Endothelial cell of umbilical vein (primary cell): ENCODE results near the gene ARHGAP42. TPM values are rescaled to one million over a fixed set of nuclear protein-coding genes. Genes with fewer than 3 reads are reported as not detected.

Experiments used
- BruUV-seq: library from RNA; stranded (reverse); fragments of 400-500 nt; replicated peaks from 2 replicates; lab custom pipeline; 2021; lab: Mats Ljungman, UMichigan
- CTCF ChIA-PET: fragments of 300-600, 350-600 bp; sonication (Branson Sonifier 250); formaldehyde crosslinking; loops from one replicate; lab custom pipeline; 2021; ENCODE audit warnings: antibody characterized with exemption, inconsistent platforms; lab: Charles Lee
- POLR2A ChIA-PET: fragments of 300-600, 350-600 bp; sonication (Branson Sonifier 250); formaldehyde crosslinking; loops from one replicate; lab custom pipeline; 2021; ENCODE audit warnings: antibody characterized with exemption, inconsistent platforms; lab: Charles Lee
- DNase-seq: peaks from one replicate; pipeline ENCODE4 v3.0.0-alpha.2; 2011; ENCODE audit warnings: low read depth, low spot score
- FAIRE-seq: peaks from 2 replicates; lab custom pipeline; 2011; peaks lifted over from hg19 to GRCh38; lab: Jason Lieb, UNC
- H2AFZ ChIP-seq: 2 replicates; pipeline ENCODE4 v1.6.0; 2012; ENCODE audit warnings: low read depth, low read length, control low read depth, inconsistent platforms
- H3K27ac ChIP-seq: 2 replicates; pipeline ENCODE4 v1.5.1; 2011; ENCODE audit warnings: low read depth, mild to moderate bottlenecking, control low read depth, low read length, moderate library complexity; ENCODE audit not compliant: insufficient read depth
- H3K27me3 ChIP-seq, 2 experiments: 2 replicates each; pipeline versions ENCODE4 v1.6.0 to v1.6.1; 2011; ENCODE audit warnings: low read length in 2 of 2, mixed read lengths in 1 of 2; ENCODE audit not compliant: control insufficient read depth in 2 of 2, insufficient read depth in 2 of 2
- H3K36me3 ChIP-seq, 2 experiments: 2 replicates in 1 of 2; 3 replicates in 1 of 2; pipeline ENCODE4 v1.5.1; 2011; ENCODE audit warnings: low read length in 2 of 2, mild to moderate bottlenecking in 1 of 2, moderate library complexity in 1 of 2; ENCODE audit not compliant: control insufficient read depth in 2 of 2, insufficient read depth in 2 of 2; ENCODE audit errors: extremely low read depth in 1 of 2
- H3K4me1 ChIP-seq: 3 replicates; pipeline ENCODE4 v1.5.1; 2011; ENCODE audit warnings: mild to moderate bottlenecking, low read length; ENCODE audit not compliant: control insufficient read depth, insufficient read depth; ENCODE audit errors: extremely low read depth
- H3K4me2 ChIP-seq: 2 replicates; pipeline ENCODE4 v1.6.1; 2011; ENCODE audit warnings: low read length, control low read depth, mixed read lengths; ENCODE audit not compliant: insufficient read depth
- H3K4me3 ChIP-seq, 3 experiments: fragments of 200-600 bp in 1 of 3; sonication (generic), shearing (Covaris generic) in 1 of 3; replicated peaks in 1 of 3; 2 replicates each; pipeline ENCODE4 v1.5.1; 2011 to 2016; ENCODE audit warnings: control low read depth in 3 of 3, low read length in 3 of 3, mild to moderate bottlenecking in 2 of 3, inconsistent platforms in 1 of 3, low read depth in 1 of 3, moderate library complexity in 1 of 3; ENCODE audit not compliant: insufficient read depth in 1 of 3
- H3K79me2 ChIP-seq: 2 replicates; pipeline ENCODE4 v1.6.0; 2012; ENCODE audit warnings: low read length, inconsistent platforms; ENCODE audit not compliant: control insufficient read depth, insufficient read depth
- H3K9ac ChIP-seq: replicated peaks from 2 replicates; pipeline ENCODE3; 2011; ENCODE audit warnings: low read length, control low read depth; ENCODE audit not compliant: insufficient read depth; ENCODE audit errors: extremely low read depth
- H3K9me1 ChIP-seq: replicated peaks from 3 replicates; pipeline ENCODE4 v1.6.0; 2011; ENCODE audit warnings: mild to moderate bottlenecking, low read length; ENCODE audit not compliant: control insufficient read depth, insufficient read depth; ENCODE audit errors: extremely low read depth
- H3K9me3 ChIP-seq: replicated peaks from 2 replicates; pipeline ENCODE4 v1.5.1; 2012; ENCODE audit warnings: low read length, inconsistent platforms; ENCODE audit not compliant: control insufficient read depth, insufficient read depth
- H4K20me1 ChIP-seq: replicated peaks from 2 replicates; pipeline ENCODE3; 2011; ENCODE audit warnings: mild to moderate bottlenecking, low read length; ENCODE audit not compliant: control insufficient read depth, insufficient read depth; ENCODE audit errors: extremely low read depth
- EZH2 ChIP-seq: IDR thresholded peaks from 2 replicates; pipeline ENCODE4 v1.6.1; 2012; ENCODE audit warnings: borderline replicate concordance, low read depth, mild to moderate bottlenecking, moderate library complexity, low read length, inconsistent platforms; ENCODE audit not compliant: severe bottlenecking
- FOS ChIP-seq: IDR thresholded peaks from 2 replicates; pipeline ENCODE4 v1.6.1; 2011; ENCODE audit warnings: mild to moderate bottlenecking, low read length, moderate library complexity, borderline replicate concordance; ENCODE audit not compliant: insufficient read depth
- GATA2 ChIP-seq: IDR thresholded peaks from 2 replicates; pipeline ENCODE4 v1.7.0; 2011; ENCODE audit warnings: low read depth, mild to moderate bottlenecking, moderate library complexity, mixed read lengths, low read length; ENCODE audit not compliant: insufficient read length, insufficient read depth
- JUN ChIP-seq: IDR thresholded peaks from 2 replicates; pipeline ENCODE4 v1.6.1; 2011; ENCODE audit warnings: borderline replicate concordance, low read depth; ENCODE audit not compliant: insufficient read length, insufficient read depth
- MYC ChIP-seq: IDR thresholded peaks from one replicate; pipeline ENCODE4 v1.6.1; 2011; ENCODE audit warnings: mild to moderate bottlenecking, low read depth, low read length
- POLR2A ChIP-seq: IDR thresholded peaks from 2 replicates; pipeline ENCODE4 v1.6.1; 2012; ENCODE audit warnings: low read depth, mild to moderate bottlenecking, control low read depth, low read length
- POLR2AphosphoS5 ChIP-seq: IDR thresholded peaks from 2 replicates; pipeline ENCODE4 v1.6.1; 2012; ENCODE audit warnings: low read depth, mild to moderate bottlenecking, control low read depth, low read length, moderate library complexity; ENCODE audit not compliant: insufficient read depth
- dilution Hi-C: fragments of 300-500 bp; cut with MboI; formaldehyde crosslinking; loops from one replicate; pipeline ENCODE4 v1.15.0; 2019; ENCODE audit warnings: low sequenced_read_pairs; ENCODE audit not compliant: extremely low pct_ligation_motif_present
- intact Hi-C: fragments of 100-400 bp; cut with micrococcal nuclease; formaldehyde crosslinking; loops from one replicate; pipeline ENCODE4 v1.10.0; 2022
- polyA plus RNA-seq, 4 experiments: library from polyadenylated mRNA; depleted of rRNA in 3 of 4; stranded (reverse) in 3 of 4; unstranded in 1 of 4; fragments of >200 nt; gene quantifications; 2 replicates each; pipeline versions ENCODE4 v1.2.1 to v1.2.3, GENCODE V29; 2011 to 2012; ENCODE audit warnings: missing spikeins in 1 of 4
- total RNA-seq: library from RNA; stranded (reverse); gene quantifications from 2 replicates; pipeline ENCODE4 v1.2.3, GENCODE V29; 2021
- TF ChIP-seq, protein P1 (sequence below): IDR thresholded peaks from 2 replicates; pipeline ENCODE4 v1.6.1; 2011; ENCODE audit not compliant: insufficient read depth, insufficient read length
- TF ChIP-seq, protein P2 (sequence below), 2 donors: IDR thresholded peaks; 1 replicate in 1 of 2; 2 replicates in 1 of 2; pipeline ENCODE4 v1.5.1; 2011; ENCODE audit warnings: low read length in 2 of 2, mild to moderate bottlenecking in 2 of 2, moderate library complexity in 2 of 2, control low read depth in 1 of 2, inconsistent platforms in 1 of 2, low read depth in 1 of 2; ENCODE audit not compliant: insufficient read depth in 1 of 2; ENCODE audit errors: extremely low read depth in 1 of 2

The ARHGAP42 gene
- total and polyA plus RNA-seq, 2 donors (not counting 3 experiments of a cell fraction or from before 2014, with no cell fraction given), result 1.8 to 2.4 TPM

DNA sequence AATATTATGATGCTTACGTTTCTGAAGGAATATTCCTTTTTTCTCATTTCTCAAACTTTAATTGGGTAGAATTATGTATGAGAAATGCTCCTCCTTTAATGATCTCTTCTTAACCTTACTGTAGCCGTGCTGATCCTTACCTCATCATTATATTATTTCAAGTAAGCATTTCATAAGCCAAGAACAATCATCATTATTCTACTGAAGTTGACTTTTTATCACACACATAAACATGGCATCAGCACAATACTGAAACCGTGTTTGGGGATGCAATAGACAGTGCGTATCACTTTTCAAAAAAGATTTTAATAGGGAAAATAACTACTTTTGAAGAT is 162.8 kb downstream of the ARHGAP42 start:
- CTCF ChIA-PET, result interaction anchor here (1.0 to 2.4 kb wide), 5 partner anchors 21 to 169 kb away, joined by 3 to 12 read pairs (median 3); no protein-coding TSS in a partner anchor
- no peak overlapping the region for H3K9ac ChIP-seq
- intact Hi-C loops, result no loop called here
- H3K36me3 ChIP-seq, result no peaks in the 10 kb centered on the region
- H3K4me2 ChIP-seq, result no peak overlapping the region
- no peak for FAIRE-seq
- no peaks in the 10 kb centered on the region for H3K79me2 ChIP-seq
- H3K4me3 ChIP-seq, result no peak overlapping the region
- H3K9me3 ChIP-seq, result no peaks in the 10 kb centered on the region
- TF ChIP-seq MYC, result no peak
- TF ChIP-seq, protein P1, sequence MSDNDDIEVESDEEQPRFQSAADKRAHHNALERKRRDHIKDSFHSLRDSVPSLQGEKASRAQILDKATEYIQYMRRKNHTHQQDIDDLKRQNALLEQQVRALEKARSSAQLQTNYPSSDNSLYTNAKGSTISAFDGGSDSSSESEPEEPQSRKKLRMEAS, result no peak
- TF ChIP-seq GATA2, result no peak
- TF ChIP-seq POLR2A, result no peak
- TF ChIP-seq JUN, result no peak
- TF ChIP-seq POLR2AphosphoS5, result no peak
- no peak for TF ChIP-seq FOS
- no peak for TF ChIP-seq EZH2
- TF ChIP-seq, protein P2, sequence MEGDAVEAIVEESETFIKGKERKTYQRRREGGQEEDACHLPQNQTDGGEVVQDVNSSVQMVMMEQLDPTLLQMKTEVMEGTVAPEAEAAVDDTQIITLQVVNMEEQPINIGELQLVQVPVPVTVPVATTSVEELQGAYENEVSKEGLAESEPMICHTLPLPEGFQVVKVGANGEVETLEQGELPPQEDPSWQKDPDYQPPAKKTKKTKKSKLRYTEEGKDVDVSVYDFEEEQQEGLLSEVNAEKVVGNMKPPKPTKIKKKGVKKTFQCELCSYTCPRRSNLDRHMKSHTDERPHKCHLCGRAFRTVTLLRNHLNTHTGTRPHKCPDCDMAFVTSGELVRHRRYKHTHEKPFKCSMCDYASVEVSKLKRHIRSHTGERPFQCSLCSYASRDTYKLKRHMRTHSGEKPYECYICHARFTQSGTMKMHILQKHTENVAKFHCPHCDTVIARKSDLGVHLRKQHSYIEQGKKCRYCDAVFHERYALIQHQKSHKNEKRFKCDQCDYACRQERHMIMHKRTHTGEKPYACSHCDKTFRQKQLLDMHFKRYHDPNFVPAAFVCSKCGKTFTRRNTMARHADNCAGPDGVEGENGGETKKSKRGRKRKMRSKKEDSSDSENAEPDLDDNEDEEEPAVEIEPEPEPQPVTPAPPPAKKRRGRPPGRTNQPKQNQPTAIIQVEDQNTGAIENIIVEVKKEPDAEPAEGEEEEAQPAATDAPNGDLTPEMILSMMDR (IDR thresholded peaks at IDR 0.05; ENCODE audit: extremely low read depth in 1 of 2, insufficient read depth in 1 of 2, low read depth in 1 of 2, low read length in 2 of 2), result no peak
- dilution Hi-C loops, result no loop called here
- H3K27me3 ChIP-seq, result no peaks in the 10 kb centered on the region
- BruUV-seq, result no TSS peak
- H4K20me1 ChIP-seq, result no peaks in the 10 kb centered on the region
- POLR2A ChIA-PET, result no interaction called here
- DNase-seq, result no peak
- no peaks in the 10 kb centered on the region for H3K9me1 ChIP-seq
- no peak overlapping the region for H3K27ac ChIP-seq
- H2AFZ ChIP-seq, result no peak overlapping the region
- H3K4me1 ChIP-seq, result peaks cover 4% of the 10 kb centered on the region
